Body of pancreas (tissue), 4 donors: ENCODE data around the gene SRMS. TPM values are rescaled to one million over a fixed set of nuclear protein-coding genes. Genes with fewer than 3 reads are reported as not detected.

ENCODE experiments used
- ATAC-seq: fragments of 150-250 bp; one replicate; pipeline ENCODE4 v1.9.1; 2016
- DNase-seq, 4 donors: peaks; one replicate each; pipeline ENCODE4 v3.0.0-alpha.2; 2019
- H3K27ac ChIP-seq, 4 donors: fragments of 200-600 bp; sonication (generic); 1 replicate in 3 of 4; 2 replicates in 1 of 4; pipeline versions ENCODE4 v1.5.1 to v1.6.1; 2016 to 2019; ENCODE audit warnings: mild to moderate bottlenecking in 1 of 4, mixed read lengths in 1 of 4, moderate library complexity in 1 of 4
- H3K27me3 ChIP-seq, 2 donors: fragments of 200-600 bp; sonication (generic); one replicate each; pipeline ENCODE4 v1.6.0; 2016; ENCODE audit warnings: mild to moderate bottlenecking in 1 of 2
- H3K36me3 ChIP-seq, 2 donors: fragments of 200-600 bp; sonication (generic); replicated peaks in 1 of 2; 2 replicates each; pipeline ENCODE4 v1.5.1; 2016; ENCODE audit warnings: low read depth in 2 of 2; ENCODE audit not compliant: insufficient read depth in 1 of 2
- H3K4me1 ChIP-seq: fragments of 200-600 bp; sonication (generic); one replicate; pipeline ENCODE4 v1.6.0; 2016
- H3K4me3 ChIP-seq, 2 donors: fragments of 200-600 bp; sonication (generic); 1 replicate in 1 of 2; 2 replicates in 1 of 2; pipeline ENCODE4 v1.5.1; 2016 to 2019
- H3K9me3 ChIP-seq, 3 donors: fragments of 200-600 bp; sonication (generic); 1 replicate in 2 of 3; 2 replicates in 1 of 3; pipeline ENCODE4 v1.5.1; 2016
- CTCF ChIP-seq, 7 experiments: fragments of 450-650 bp in 4 of 7; fragments of 200-600 bp in 3 of 7; sonication (generic) in 3 of 7; IDR thresholded peaks; one replicate each; pipeline ENCODE4 v1.5.1; 2016 to 2019; ENCODE audit warnings: antibody characterized with exemption in 7 of 7
- POLR2A ChIP-seq, 3 donors: fragments of 450-650 bp; IDR thresholded peaks; one replicate each; pipeline ENCODE4 v1.6.1; 2016; ENCODE audit warnings: antibody characterized with exemption in 3 of 3, mild to moderate bottlenecking in 2 of 3
- WGBS, 2 donors: methylation state at CpG; one replicate each; pipeline ENCODE4 v1.1.5; 2017; 5-methylcytosine and 5-hydroxymethylcytosine counted together
- intact Hi-C: fragments of 100-400 bp; cut with DNase I; formaldehyde crosslinking; loops from one replicate; pipeline ENCODE4 v1.15.1; 2023
- total RNA-seq, 2 donors: library from RNA; depleted of rRNA; stranded (reverse); fragments of >200 nt; gene quantifications; one replicate each; pipeline ENCODE4 v1.1.0, GENCODE V29; 2016

The SRMS gene
- total RNA-seq, 2 donors from 2014 or later, result not detected

GRCh38 chr20:63492982-63493381 lies 54.6 kb downstream of the SRMS start:
- Histone ChIP-seq H3K27ac (no peak overlapping the region), H3K4me3 (no peak overlapping the region), H3K27me3 (peaks cover 0 to 6% of the 10 kb centered on the region in 2 donors), H3K4me1 (peaks cover 17% of the 10 kb centered on the region), H3K36me3 (no peaks in the 10 kb centered on the region), H3K9me3 (no peaks in the 10 kb centered on the region)
- no peak for TF ChIP-seq CTCF (IDR thresholded peaks at IDR 0.05)
- TF ChIP-seq POLR2A (IDR thresholded peaks at IDR 0.05), result no peak
- intact Hi-C loops, result no loop called here
- 88 to 91% methylated on average over 5 to 14 of the region's 14 CpGs for WGBS, 2 donors
- no peak for ATAC-seq
- DNase-seq, result no peak

- peaks cover 0 to 6% of the 10 kb centered on the region in 2 donors for H3K27me3 ChIP-seq
- intact Hi-C loops, result no loop called here
Observed at GRCh38 chr20:63492518-63492917, 55.0 kb downstream of the SRMS start.

GRCh38 chr20:63491635-63492230 lies 55.8 kb downstream of the SRMS start:
- intact Hi-C loops, result no loop called here
- ATAC-seq, result no peak
- no peak for TF ChIP-seq POLR2A (IDR thresholded peaks at IDR 0.05)
- no peak for TF ChIP-seq CTCF (IDR thresholded peaks at IDR 0.05)
- H3K27ac ChIP-seq, result no peak overlapping the region
- no peaks in the 10 kb centered on the region for H3K27me3 ChIP-seq
- 41 to 47% methylated on average over 4 of the region's 4 CpGs for WGBS, 2 donors
- H3K4me1 ChIP-seq, result peaks cover 10% of the 10 kb centered on the region
- no peak for DNase-seq
- H3K36me3 ChIP-seq, result no peaks in the 10 kb centered on the region
- H3K9me3 ChIP-seq, result no peaks in the 10 kb centered on the region
- no peak overlapping the region for H3K4me3 ChIP-seq

More at GRCh38 chr20:63492518-63492917, 55.0 kb downstream of the SRMS start:
- H3K4me1 ChIP-seq, result peaks cover 13% of the 10 kb centered on the region
- no peak overlapping the region for H3K27ac ChIP-seq
- ATAC-seq (no peak), DNase-seq (no peak)
- H3K4me3 ChIP-seq, result no peak overlapping the region
- no peaks in the 10 kb centered on the region for H3K36me3 ChIP-seq
- H3K9me3 ChIP-seq, result no peaks in the 10 kb centered on the region
- no peak for TF ChIP-seq CTCF (IDR thresholded peaks at IDR 0.05)
- TF ChIP-seq POLR2A (IDR thresholded peaks at IDR 0.05), result no peak
- 74 to 84% methylated on average over 2 of the region's 2 CpGs for WGBS, 2 donors

- intact Hi-C loops, result no loop called here
- no peaks in the 10 kb centered on the region for H3K27me3 ChIP-seq
- no peaks in the 10 kb centered on the region for H3K36me3 ChIP-seq
- DNase-seq (no peak), ATAC-seq (no peak)
- TF ChIP-seq CTCF (IDR thresholded peaks at IDR 0.05) (no peak), POLR2A (IDR thresholded peaks at IDR 0.05) (no peak)
- peaks cover 3% of the 10 kb centered on the region for H3K4me1 ChIP-seq
- H3K4me3 ChIP-seq, result no peak overlapping the region
- no peak overlapping the region for H3K27ac ChIP-seq
- H3K9me3 ChIP-seq, result no peaks in the 10 kb centered on the region
- WGBS, 2 donors, result 50 to 72% methylated on average over 4 of the region's 4 CpGs
Observed at GRCh38 chr20:63491078-63491477, 56.5 kb downstream of the SRMS start.

Other genes with a start within 250 kb of the SRMS start
- not detected for gene CHRNA4, start 186.4 kb downstream of the SRMS start, total RNA-seq
- 1 to 10 TPM; 1.8 to 3.0 TPM for gene KCNQ2, start 75.1 kb downstream of the SRMS start, total RNA-seq
- 10 to 100 TPM; 21.0 to 23.1 TPM for gene EEF1A2, start 48.7 kb downstream of the SRMS start, total RNA-seq
- 100 to 1,000 TPM in 1 of 2 donors, 10 to 100 TPM in 1; 69.9 to 106 TPM for gene PPDPF, start 27.0 kb downstream of the SRMS start, total RNA-seq
- gene PTK6, start 10.4 kb downstream of the SRMS start, total RNA-seq, result 1 to 10 TPM; 3.0 to 5.4 TPM
- gene FNDC11, start 6.4 kb upstream of the SRMS start, total RNA-seq, result 1 to 10 TPM in 1 of 2 donors, under 1 TPM in 1; 0.66 to 2.9 TPM
- 10 to 100 TPM; 20.8 to 33.3 TPM for gene HELZ2, start 26.5 kb upstream of the SRMS start, total RNA-seq
- 1 to 10 TPM; 8.9 to 9.9 TPM for gene GMEB2, start 79.4 kb upstream of the SRMS start, total RNA-seq
- 1 to 10 TPM; 5.6 to 7.8 TPM for gene STMN3, start 105.7 kb upstream of the SRMS start, total RNA-seq
- 10 to 100 TPM in 1 of 2 donors, 1 to 10 TPM in 1; 7.3 to 50.4 TPM for gene RTEL1, start 110.6 kb upstream of the SRMS start, total RNA-seq
- 10 to 100 TPM in 1 of 2 donors, 1 to 10 TPM in 1; 9.9 to 13.8 TPM for gene TNFRSF6B, start 148.9 kb upstream of the SRMS start, total RNA-seq
- 10 to 100 TPM; 22.6 to 23.4 TPM for gene ARFRP1, start 160.2 kb upstream of the SRMS start, total RNA-seq
- 10 to 100 TPM; 16.6 to 53.1 TPM for gene ZGPAT, start 160.3 kb upstream of the SRMS start, total RNA-seq
- 10 to 100 TPM in 1 of 2 donors, 1 to 10 TPM in 1; 4.9 to 14.0 TPM for gene LIME1, start 188.9 kb upstream of the SRMS start, total RNA-seq
- gene SLC2A4RG, start 192.0 kb upstream of the SRMS start, total RNA-seq, result 10 to 100 TPM; 30.9 to 69.5 TPM